Spleen (tissue), 7 donors: ENCODE data around the gene WDR20.

Experiments used
- CTCF ChIP-seq, 11 experiments: fragments of 200-600 bp in 7 of 11; fragments of 450-650 bp in 4 of 11; sonication (generic) in 4 of 11; IDR thresholded peaks in 8 of 11; conservative IDR thresholded peaks in 3 of 11; 1 replicate in 7 of 11; 2 replicates in 4 of 11; pipeline versions ENCODE4 v1.4.0 to v1.8.0; 2016 to 2021; ENCODE audit warnings: antibody characterized with exemption in 11 of 11, inconsistent platforms in 4 of 11, mild to moderate bottlenecking in 1 of 11
- POLR2AphosphoS5 ChIP-seq, 3 donors: sonication (generic); formaldehyde crosslinking; IDR thresholded peaks; one replicate each; pipeline ENCODE4 v1.5.1; 2017; ENCODE audit warnings: antibody characterized with exemption in 3 of 3
- donor health status: DM: no; HTN: no; CAD: no; lungs with moderate emphysema.
- donor health status: DM: no; HTN: no; CAD: no.
- donor health status: DM: no; HTN: no; CAD: no.

GRCh38 chr14:102210421-102211042 lies 70.8 kb downstream of the WDR20 start:
- TF ChIP-seq CTCF (IDR thresholded peaks at IDR 0.05 in 8 of 11, conservative IDR thresholded peaks at IDR 0.05 in 3 of 11) (no peak), POLR2AphosphoS5 (IDR thresholded peaks at IDR 0.05) (peak in 1 of 3 donors; percentile 8)
